Neural progenitor cell (in vitro differentiated cells): ENCODE results near the gene UBR2. TPM values are rescaled to one million over a fixed set of nuclear protein-coding genes. Genes with fewer than 3 reads are reported as not detected.
A peak's percentile ranks its signal among the peaks of the same experiment; 100 is the strongest.

Experiments
- DNase-seq: peaks from one replicate; pipeline ENCODE4 v3.0.0-alpha.2; 2016; ENCODE audit warnings: low spot score
- H2AFZ ChIP-seq: fragments of 200-600 bp; sonication (generic); replicated peaks from 2 replicates; pipeline ENCODE4 v1.6.1; 2016; ENCODE audit warnings: antibody characterized with exemption
- H3F3A ChIP-seq: fragments of 200-600 bp; sonication (generic); 2 replicates; pipeline ENCODE4 v1.6.1; 2016; ENCODE audit warnings: antibody characterized with exemption, low read depth
- H3K27ac ChIP-seq: fragments of 200-600 bp; sonication (generic); 2 replicates; pipeline ENCODE4 v1.5.1; 2016; ENCODE audit warnings: mild to moderate bottlenecking
- H3K27me3 ChIP-seq: fragments of 200-600 bp; sonication (generic); 2 replicates; pipeline ENCODE4 v1.6.1; 2016; ENCODE audit warnings: mild to moderate bottlenecking, moderate library complexity
- H3K36me3 ChIP-seq: fragments of 200-600 bp; sonication (generic); 2 replicates; pipeline ENCODE4 v1.5.1; 2016
- H3K4me1 ChIP-seq: fragments of 200-600 bp; sonication (generic); 2 replicates; pipeline ENCODE4 v1.6.1; 2016; ENCODE audit warnings: mixed run types
- H3K4me2 ChIP-seq: fragments of 200-600 bp; sonication (generic); 2 replicates; pipeline ENCODE4 v1.6.1; 2016
- H3K4me3 ChIP-seq: fragments of 200-600 bp; sonication (generic); 2 replicates; pipeline ENCODE4 v1.5.1; 2016
- H3K79me2 ChIP-seq: fragments of 200-600 bp; sonication (generic); 2 replicates; pipeline ENCODE4 v1.6.1; 2016; ENCODE audit warnings: low read depth
- H3K9ac ChIP-seq: fragments of 200-600 bp; sonication (generic); 2 replicates; pipeline ENCODE4 v1.6.1; 2016
- H3K9me3 ChIP-seq: fragments of 200-600 bp; sonication (generic); 2 replicates; pipeline ENCODE4 v1.5.1; 2016; ENCODE audit warnings: low read depth
- H4K20me1 ChIP-seq: fragments of 200-600 bp; sonication (generic); 2 replicates; pipeline ENCODE4 v1.6.1; 2016; ENCODE audit warnings: low read depth
- H3K27ac Mint-ChIP-seq: 3 replicates; pipeline ENCODE4 v1.8.0; 2021; ENCODE audit warnings: mixed read lengths
- H3K27me3 Mint-ChIP-seq: 2 replicates; pipeline ENCODE4 v1.8.0; 2022; ENCODE audit warnings: low read depth, mild to moderate bottlenecking, inconsistent platforms, moderate library complexity, mixed read lengths; ENCODE audit not compliant: insufficient read depth
- H3K36me3 Mint-ChIP-seq: 3 replicates; pipeline ENCODE4 v1.8.0; 2021; ENCODE audit warnings: mixed read lengths
- H3K4me1 Mint-ChIP-seq: 3 replicates; pipeline ENCODE4 v1.8.0; 2021; ENCODE audit warnings: mixed read lengths
- H3K4me3 Mint-ChIP-seq: 3 replicates; pipeline ENCODE4 v1.8.0; 2021; ENCODE audit warnings: mild to moderate bottlenecking, moderate library complexity, mixed read lengths
- H3K9me3 Mint-ChIP-seq: 3 replicates; pipeline ENCODE4 v1.8.0; 2020; ENCODE audit warnings: mixed read lengths
- EZH2 ChIP-seq: fragments of 200-600 bp; sonication (generic); IDR thresholded peaks from 2 replicates; pipeline ENCODE4 v1.6.1; 2017; ENCODE audit warnings: antibody characterized with exemption, mild to moderate bottlenecking, moderate library complexity
- EZH2phosphoT487 ChIP-seq: fragments of 200-600 bp; sonication (generic); IDR thresholded peaks from 2 replicates; pipeline ENCODE4 v1.6.1; 2017; ENCODE audit warnings: antibody characterized with exemption
- total RNA-seq: library from RNA; depleted of rRNA; stranded (reverse); fragments of >200 nt; gene quantifications from 2 replicates; pipeline ENCODE4 v1.2.3, GENCODE V29; 2015; ENCODE audit warnings: low replicate concordance
- TF ChIP-seq, protein P1 (sequence below): fragments of 200-600 bp; sonication (generic); IDR thresholded peaks from 2 replicates; pipeline ENCODE4 v1.5.1; 2017; ENCODE audit warnings: antibody characterized with exemption, mild to moderate bottlenecking

Gene UBR2
- total RNA-seq, 1 donor from 2014 or later = 34.7 TPM

DNA sequence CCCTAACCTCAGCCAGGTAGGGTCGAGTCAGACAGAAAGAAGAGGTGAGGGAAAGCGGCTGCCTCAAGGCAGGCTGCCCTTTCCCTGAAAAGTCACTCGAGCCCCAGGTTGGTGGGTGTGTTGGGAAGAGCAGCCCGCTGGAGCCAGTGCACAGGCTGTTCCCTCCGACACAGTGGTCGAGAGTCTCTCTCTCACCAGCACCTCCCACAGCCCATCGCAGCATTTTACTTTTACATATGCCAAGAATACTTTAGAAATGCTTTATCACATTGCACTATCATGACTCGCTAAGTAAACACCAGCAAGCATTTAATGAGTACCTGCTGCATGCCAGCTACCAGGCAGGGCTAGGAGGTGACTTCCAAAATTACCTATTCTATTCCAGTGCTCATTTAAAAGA, 156.9 kb downstream of the UBR2 start:
- H3K36me3 ChIP-seq = no peaks in the 10 kb centered on the region
- Mint-ChIP-seq H3K4me3 (no peak overlapping the region), H3K27me3 (peaks cover 7% of the 10 kb centered on the region), H3K9me3 (no peaks in the 10 kb centered on the region), H3K4me1 (no peaks in the 10 kb centered on the region), H3K27ac (no peak overlapping the region), H3K36me3 (no peaks in the 10 kb centered on the region)
- no peak overlapping the region for H3K9ac ChIP-seq
- H3K27ac ChIP-seq = no peak overlapping the region
- no peak overlapping the region for H3K4me2 ChIP-seq
- H3K27me3 ChIP-seq = no peaks in the 10 kb centered on the region
- H3F3A ChIP-seq = no peaks in the 10 kb centered on the region
- no peaks in the 10 kb centered on the region for H3K4me1 ChIP-seq
- no peak overlapping the region for H2AFZ ChIP-seq
- TF ChIP-seq EZH2phosphoT487 = no peak
- H4K20me1 ChIP-seq = no peaks in the 10 kb centered on the region
- no peak overlapping the region for H3K4me3 ChIP-seq
- no peaks in the 10 kb centered on the region for H3K79me2 ChIP-seq
- no peak for DNase-seq
- H3K9me3 ChIP-seq = no peaks in the 10 kb centered on the region

DNA sequence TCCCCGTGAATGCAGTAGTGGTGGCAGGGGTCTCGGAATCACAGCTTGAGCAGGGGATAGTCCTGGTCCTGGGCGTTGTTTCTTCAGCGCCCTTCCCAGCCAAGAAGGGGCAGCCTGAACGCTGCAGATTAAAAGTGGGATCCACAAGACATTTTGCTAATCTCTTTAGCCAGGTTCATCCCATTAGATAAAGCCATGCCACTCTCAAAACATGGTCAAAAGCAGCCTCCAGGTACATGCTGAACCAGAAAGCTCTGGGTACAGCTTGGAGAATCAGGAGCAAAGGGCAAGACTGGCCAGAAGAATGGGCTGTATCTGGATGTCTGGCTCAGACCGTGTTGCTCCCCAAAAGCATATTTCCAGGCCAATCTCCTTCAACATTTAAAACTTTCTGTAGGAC, 158.7 kb downstream of the UBR2 start, which contains the start of gene PRPH2:
TSS of gene PRPH2 (minus strand) at position 101 of the 400 bp plus-strand sequence. CDS start 263 bp downstream, outside the sequence.
- H3K4me2 ChIP-seq = no peak within 1 kb of the TSS
- Mint-ChIP-seq H3K36me3 (no peaks in the 10 kb centered on the region), H3K4me3 (peak within 1 kb of the TSS; percentile 22), H3K27me3 (peaks cover 6% of the 10 kb centered on the region), H3K27ac (no peak within 1 kb of the TSS), H3K9me3 (no peaks in the 10 kb centered on the region), H3K4me1 (peaks cover 2% of the 10 kb centered on the region)
- H3K9me3 ChIP-seq = no peaks in the 10 kb centered on the region
- no peaks in the 10 kb centered on the region for H3K27me3 ChIP-seq
- H3F3A ChIP-seq = no peaks in the 10 kb centered on the region
- no peaks in the 10 kb centered on the region for H3K4me1 ChIP-seq
- no peak within 1 kb of the TSS for H3K9ac ChIP-seq
- no peaks in the 10 kb centered on the region for H4K20me1 ChIP-seq
- H3K36me3 ChIP-seq = no peaks in the 10 kb centered on the region
- DNase-seq = no peak
- no peaks in the 10 kb centered on the region for H3K79me2 ChIP-seq
- TF ChIP-seq, protein P1, sequence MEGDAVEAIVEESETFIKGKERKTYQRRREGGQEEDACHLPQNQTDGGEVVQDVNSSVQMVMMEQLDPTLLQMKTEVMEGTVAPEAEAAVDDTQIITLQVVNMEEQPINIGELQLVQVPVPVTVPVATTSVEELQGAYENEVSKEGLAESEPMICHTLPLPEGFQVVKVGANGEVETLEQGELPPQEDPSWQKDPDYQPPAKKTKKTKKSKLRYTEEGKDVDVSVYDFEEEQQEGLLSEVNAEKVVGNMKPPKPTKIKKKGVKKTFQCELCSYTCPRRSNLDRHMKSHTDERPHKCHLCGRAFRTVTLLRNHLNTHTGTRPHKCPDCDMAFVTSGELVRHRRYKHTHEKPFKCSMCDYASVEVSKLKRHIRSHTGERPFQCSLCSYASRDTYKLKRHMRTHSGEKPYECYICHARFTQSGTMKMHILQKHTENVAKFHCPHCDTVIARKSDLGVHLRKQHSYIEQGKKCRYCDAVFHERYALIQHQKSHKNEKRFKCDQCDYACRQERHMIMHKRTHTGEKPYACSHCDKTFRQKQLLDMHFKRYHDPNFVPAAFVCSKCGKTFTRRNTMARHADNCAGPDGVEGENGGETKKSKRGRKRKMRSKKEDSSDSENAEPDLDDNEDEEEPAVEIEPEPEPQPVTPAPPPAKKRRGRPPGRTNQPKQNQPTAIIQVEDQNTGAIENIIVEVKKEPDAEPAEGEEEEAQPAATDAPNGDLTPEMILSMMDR = no peak
- TF ChIP-seq EZH2phosphoT487 = no peak
- no peak for TF ChIP-seq EZH2
- no peak within 1 kb of the TSS for H2AFZ ChIP-seq
- H3K4me3 ChIP-seq = no peak within 1 kb of the TSS
- no peak within 1 kb of the TSS for H3K27ac ChIP-seq

DNA sequence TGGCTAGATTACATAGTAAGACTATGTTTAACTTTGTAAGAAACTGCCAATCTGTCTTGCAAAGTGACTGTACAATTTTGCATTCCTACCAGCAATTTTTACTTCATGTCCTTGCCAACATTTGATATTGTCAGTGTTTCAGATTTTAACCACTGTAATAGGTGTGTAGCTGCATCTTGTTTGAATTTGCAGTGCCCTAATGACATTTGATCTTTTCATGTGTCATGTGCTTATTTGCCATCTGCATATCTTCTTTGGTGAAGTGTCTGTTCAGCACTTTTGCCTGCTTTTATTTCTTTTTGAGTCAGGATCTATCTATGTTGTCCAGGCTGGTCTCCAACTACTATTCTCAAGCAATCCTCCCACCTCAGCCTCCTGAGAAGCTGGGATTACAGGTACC, 161.0 kb downstream of the UBR2 start:
- no peak overlapping the region for H3K9ac ChIP-seq
- Mint-ChIP-seq H3K4me1 (peaks cover 2% of the 10 kb centered on the region), H3K27ac (no peak overlapping the region), H3K36me3 (no peaks in the 10 kb centered on the region), H3K4me3 (no peak overlapping the region), H3K27me3 (peaks cover 8% of the 10 kb centered on the region), H3K9me3 (no peaks in the 10 kb centered on the region)
- no peaks in the 10 kb centered on the region for H3K27me3 ChIP-seq
- H3K4me1 ChIP-seq = no peaks in the 10 kb centered on the region
- DNase-seq = no peak
- no peak overlapping the region for H2AFZ ChIP-seq
- H3K27ac ChIP-seq = no peak overlapping the region
- H3K4me3 ChIP-seq = no peak overlapping the region
- no peaks in the 10 kb centered on the region for H3K36me3 ChIP-seq
- no peak overlapping the region for H3K4me2 ChIP-seq
- TF ChIP-seq, protein P1 = no peak
- TF ChIP-seq EZH2 = no peak
- no peaks in the 10 kb centered on the region for H4K20me1 ChIP-seq
- H3K9me3 ChIP-seq = no peaks in the 10 kb centered on the region
- H3K79me2 ChIP-seq = no peaks in the 10 kb centered on the region
- no peaks in the 10 kb centered on the region for H3F3A ChIP-seq

DNA sequence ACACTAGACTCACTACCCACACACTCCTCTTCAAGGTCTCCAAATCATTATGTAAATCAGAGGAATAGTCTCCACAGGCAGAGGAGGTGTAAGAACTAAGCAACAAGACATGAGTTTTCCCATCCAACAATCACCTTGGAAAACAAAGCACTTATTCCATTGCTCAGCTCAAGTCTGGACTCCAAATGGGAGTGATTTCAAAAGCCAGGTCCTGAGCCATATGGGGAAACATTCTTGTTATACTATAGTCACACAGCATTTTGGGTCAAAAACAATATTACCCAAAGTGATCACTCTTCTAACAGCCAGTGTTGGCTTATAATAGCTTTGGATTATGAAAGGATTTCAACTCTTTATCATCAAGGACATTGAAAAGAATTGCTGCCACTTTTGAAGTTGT, 162.2 kb downstream of the UBR2 start:
- Mint-ChIP-seq H3K4me1 (peaks cover 2% of the 10 kb centered on the region), H3K4me3 (no peak overlapping the region), H3K36me3 (no peaks in the 10 kb centered on the region), H3K27ac (no peak overlapping the region), H3K27me3 (peaks cover 8% of the 10 kb centered on the region), H3K9me3 (no peaks in the 10 kb centered on the region)
- no peaks in the 10 kb centered on the region for H4K20me1 ChIP-seq
- no peak overlapping the region for H3K4me2 ChIP-seq
- no peaks in the 10 kb centered on the region for H3K4me1 ChIP-seq
- H3K9ac ChIP-seq = no peak overlapping the region
- H3K4me3 ChIP-seq = no peak overlapping the region
- no peak for DNase-seq
- no peaks in the 10 kb centered on the region for H3F3A ChIP-seq
- H3K9me3 ChIP-seq = no peaks in the 10 kb centered on the region
- no peaks in the 10 kb centered on the region for H3K36me3 ChIP-seq
- H3K27me3 ChIP-seq = no peaks in the 10 kb centered on the region
- no peak overlapping the region for H3K27ac ChIP-seq
- TF ChIP-seq, protein P1 = no peak
- TF ChIP-seq EZH2 = no peak
- H3K79me2 ChIP-seq = no peaks in the 10 kb centered on the region
- H2AFZ ChIP-seq = no peak overlapping the region
